AG10803 (cell line): ENCODE measurements around the gene ENGASE.

Source experiments
- DNase-seq: peaks from one replicate; pipeline ENCODE4 v3.0.0; 2010; ENCODE audit warnings: low read depth
- H3K4me3 ChIP-seq: 2 replicates; pipeline ENCODE4 v1.5.1; 2011; ENCODE audit warnings: mild to moderate bottlenecking, low read length, control low read depth
- TF ChIP-seq, protein P1 (sequence below): conservative IDR thresholded peaks from 2 replicates; pipeline ENCODE4 v1.5.1; 2011; ENCODE audit warnings: mild to moderate bottlenecking, low read length, control low read depth, inconsistent platforms

ENGASE gene

DNA sequence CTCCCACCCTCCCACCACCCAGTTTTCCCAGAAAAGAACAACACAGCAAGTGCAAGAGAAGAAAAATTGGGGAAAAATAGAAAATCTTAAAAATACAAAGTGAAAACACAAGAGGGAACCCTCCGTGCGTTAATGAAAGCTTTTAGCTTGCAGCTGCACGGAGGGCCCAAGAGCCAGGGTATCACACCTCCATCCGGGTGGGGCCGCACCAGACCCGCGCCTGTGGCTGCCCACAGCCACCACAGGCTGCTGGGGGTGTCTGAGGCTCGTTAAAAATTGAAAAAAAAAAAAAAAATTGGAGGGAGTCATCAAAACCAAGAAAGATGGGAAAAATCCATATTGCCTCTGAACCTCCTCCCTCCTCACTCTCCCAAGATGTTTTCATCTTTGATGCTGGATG, 18.6 kb downstream of the ENGASE start:
- TF ChIP-seq, protein P1, sequence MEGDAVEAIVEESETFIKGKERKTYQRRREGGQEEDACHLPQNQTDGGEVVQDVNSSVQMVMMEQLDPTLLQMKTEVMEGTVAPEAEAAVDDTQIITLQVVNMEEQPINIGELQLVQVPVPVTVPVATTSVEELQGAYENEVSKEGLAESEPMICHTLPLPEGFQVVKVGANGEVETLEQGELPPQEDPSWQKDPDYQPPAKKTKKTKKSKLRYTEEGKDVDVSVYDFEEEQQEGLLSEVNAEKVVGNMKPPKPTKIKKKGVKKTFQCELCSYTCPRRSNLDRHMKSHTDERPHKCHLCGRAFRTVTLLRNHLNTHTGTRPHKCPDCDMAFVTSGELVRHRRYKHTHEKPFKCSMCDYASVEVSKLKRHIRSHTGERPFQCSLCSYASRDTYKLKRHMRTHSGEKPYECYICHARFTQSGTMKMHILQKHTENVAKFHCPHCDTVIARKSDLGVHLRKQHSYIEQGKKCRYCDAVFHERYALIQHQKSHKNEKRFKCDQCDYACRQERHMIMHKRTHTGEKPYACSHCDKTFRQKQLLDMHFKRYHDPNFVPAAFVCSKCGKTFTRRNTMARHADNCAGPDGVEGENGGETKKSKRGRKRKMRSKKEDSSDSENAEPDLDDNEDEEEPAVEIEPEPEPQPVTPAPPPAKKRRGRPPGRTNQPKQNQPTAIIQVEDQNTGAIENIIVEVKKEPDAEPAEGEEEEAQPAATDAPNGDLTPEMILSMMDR = no peak
- DNase-seq = no peak
- no peak overlapping the region for H3K4me3 ChIP-seq

DNA sequence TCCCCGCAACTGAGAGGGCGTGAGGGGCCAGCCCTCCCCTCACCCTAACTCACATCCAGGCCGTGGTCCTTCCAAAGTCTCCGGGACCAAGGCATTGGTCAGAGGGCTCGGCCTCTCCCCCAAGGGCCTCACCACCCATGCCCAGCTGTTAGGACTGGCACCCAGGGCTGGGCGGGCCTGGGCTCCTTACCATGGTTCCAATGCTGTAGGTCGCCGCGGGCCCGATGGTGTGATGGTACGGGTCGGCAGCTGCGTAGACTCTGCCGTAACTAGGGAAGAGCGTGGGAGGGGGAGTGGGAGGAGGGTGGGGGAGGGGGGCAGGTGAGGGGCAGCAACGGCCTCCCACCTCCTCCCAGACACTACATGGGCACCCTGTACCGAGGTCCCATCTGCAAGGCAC, 19.6 kb downstream of the ENGASE start:
- TF ChIP-seq, protein P1 = no peak
- DNase-seq = no peak

DNA sequence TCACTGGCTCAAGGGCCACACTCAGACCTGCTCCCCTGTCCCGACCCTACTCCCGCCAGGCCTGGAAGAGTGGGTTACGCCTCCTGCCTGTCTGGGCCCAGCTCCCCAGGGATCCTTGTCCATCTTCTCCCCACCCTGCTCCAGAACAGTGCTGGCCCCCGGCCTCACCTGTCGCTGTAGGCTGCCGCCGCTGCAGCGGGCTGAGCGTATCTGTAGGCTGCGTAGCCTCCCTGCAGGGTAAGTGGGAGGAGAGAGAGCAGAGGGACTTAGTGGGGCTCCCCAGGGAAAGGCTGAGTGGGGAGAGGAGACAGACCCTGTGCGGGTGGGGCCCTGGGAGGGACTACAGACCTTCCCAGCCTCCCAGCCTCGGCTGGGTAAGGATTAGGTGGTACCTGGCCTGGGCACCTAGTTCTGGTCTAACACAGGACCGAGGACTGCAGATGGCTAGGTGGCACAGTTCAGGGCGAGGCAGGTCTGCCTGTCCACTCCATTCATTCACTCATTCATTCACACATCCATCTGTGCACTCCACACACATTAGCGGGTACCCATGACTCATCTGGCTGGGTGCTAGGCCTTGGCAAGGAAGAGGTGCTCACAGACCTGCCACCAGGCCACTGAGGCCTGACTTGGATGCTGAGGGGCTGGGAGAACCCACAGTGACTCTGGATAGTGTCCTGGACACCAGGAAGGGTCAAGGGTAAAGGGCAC, 20.9 kb downstream of the ENGASE start:
- DNase-seq = no peak
- no peak overlapping the region for H3K4me3 ChIP-seq
- TF ChIP-seq, protein P1 = no peak

More for the DNA sequence above, 19.6 kb downstream of the ENGASE start:
- H3K4me3 ChIP-seq = no peak overlapping the region

- no peak for DNase-seq
- TF ChIP-seq, protein P1 = no peak
- no peak overlapping the region for H3K4me3 ChIP-seq
These were observed 21.9 kb downstream of the ENGASE start for GRCh38 chr17:79096477-79096876.

DNA sequence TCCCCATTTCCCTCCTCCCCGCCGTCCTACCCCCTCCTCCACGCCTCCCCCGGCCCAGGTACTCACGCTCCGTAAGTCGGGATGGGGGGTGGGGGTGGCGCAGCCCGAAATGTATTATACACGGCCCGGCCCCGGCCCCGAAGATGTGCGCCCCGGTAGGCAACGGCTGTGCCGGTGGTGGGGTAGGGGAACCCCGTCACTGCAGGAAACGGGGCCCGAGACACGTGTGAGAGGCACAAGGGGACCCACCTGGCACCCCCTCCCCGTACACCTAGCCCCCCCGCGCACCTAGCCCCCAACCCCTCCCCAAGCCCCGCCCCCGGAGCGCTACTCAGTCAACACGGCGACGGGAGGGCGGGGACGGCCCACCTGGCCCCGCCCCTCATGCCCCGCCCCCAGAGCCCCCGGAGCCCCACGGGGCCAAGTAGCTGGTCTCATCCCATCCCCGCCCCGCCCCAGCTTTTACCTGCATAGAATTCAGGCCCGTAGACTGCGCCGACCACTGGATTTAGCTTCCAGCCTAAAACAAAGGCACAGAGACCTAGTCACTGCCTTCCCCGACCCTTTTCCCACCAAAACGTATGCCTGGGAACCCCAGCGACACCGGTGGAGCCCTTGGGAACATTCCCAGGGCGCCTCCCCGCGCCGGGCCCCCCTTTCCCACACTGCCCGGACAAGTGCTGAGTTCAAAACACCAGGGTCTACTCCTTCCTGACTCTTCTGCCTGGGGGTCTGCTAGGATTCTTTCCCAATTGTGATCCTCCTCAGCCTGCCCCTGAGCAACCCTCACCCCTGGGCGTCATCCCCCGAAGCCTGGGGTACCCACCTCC, 22.8 kb downstream of the ENGASE start:
- TF ChIP-seq, protein P1 = no peak
- H3K4me3 ChIP-seq = no peak overlapping the region
- no peak for DNase-seq

- H3K4me3 ChIP-seq = no peak overlapping the region
- TF ChIP-seq, protein P1 = no peak
- no peak for DNase-seq
These were observed 23.8 kb downstream of the ENGASE start for GRCh38 chr17:79098282-79098867.
